Measurements from ENCODE around the gene TMEM141. TPM values are rescaled to one million over a fixed set of nuclear protein-coding genes. Genes with fewer than 3 reads are reported as not detected.

TMEM141 gene
- total and polyA plus RNA-seq, 2 of the 8 experiments (the other 6 are each of a cell fraction or from before 2014, with no cell fraction given): 51.1 to 137 TPM

DNA sequence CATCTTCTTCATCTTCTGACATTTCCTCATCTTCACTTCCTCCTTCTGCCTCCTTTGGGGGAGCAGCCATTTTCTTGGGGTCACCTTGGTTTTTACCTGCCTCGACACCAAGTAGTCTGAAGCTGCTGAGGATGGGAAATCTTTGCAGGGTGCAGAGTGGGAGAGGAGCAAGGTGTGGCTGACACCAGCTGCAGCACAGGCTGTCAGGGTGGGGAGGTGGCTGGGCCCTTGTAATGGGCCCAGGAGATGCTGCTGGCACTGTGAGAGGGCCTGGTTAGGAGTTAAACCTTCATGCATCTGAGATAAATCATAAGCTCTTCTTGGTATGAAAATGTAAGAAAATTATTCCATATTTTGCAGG, 24.3 kb downstream of the TMEM141 start (continued):
- TF ChIP-seq, protein P1, sequence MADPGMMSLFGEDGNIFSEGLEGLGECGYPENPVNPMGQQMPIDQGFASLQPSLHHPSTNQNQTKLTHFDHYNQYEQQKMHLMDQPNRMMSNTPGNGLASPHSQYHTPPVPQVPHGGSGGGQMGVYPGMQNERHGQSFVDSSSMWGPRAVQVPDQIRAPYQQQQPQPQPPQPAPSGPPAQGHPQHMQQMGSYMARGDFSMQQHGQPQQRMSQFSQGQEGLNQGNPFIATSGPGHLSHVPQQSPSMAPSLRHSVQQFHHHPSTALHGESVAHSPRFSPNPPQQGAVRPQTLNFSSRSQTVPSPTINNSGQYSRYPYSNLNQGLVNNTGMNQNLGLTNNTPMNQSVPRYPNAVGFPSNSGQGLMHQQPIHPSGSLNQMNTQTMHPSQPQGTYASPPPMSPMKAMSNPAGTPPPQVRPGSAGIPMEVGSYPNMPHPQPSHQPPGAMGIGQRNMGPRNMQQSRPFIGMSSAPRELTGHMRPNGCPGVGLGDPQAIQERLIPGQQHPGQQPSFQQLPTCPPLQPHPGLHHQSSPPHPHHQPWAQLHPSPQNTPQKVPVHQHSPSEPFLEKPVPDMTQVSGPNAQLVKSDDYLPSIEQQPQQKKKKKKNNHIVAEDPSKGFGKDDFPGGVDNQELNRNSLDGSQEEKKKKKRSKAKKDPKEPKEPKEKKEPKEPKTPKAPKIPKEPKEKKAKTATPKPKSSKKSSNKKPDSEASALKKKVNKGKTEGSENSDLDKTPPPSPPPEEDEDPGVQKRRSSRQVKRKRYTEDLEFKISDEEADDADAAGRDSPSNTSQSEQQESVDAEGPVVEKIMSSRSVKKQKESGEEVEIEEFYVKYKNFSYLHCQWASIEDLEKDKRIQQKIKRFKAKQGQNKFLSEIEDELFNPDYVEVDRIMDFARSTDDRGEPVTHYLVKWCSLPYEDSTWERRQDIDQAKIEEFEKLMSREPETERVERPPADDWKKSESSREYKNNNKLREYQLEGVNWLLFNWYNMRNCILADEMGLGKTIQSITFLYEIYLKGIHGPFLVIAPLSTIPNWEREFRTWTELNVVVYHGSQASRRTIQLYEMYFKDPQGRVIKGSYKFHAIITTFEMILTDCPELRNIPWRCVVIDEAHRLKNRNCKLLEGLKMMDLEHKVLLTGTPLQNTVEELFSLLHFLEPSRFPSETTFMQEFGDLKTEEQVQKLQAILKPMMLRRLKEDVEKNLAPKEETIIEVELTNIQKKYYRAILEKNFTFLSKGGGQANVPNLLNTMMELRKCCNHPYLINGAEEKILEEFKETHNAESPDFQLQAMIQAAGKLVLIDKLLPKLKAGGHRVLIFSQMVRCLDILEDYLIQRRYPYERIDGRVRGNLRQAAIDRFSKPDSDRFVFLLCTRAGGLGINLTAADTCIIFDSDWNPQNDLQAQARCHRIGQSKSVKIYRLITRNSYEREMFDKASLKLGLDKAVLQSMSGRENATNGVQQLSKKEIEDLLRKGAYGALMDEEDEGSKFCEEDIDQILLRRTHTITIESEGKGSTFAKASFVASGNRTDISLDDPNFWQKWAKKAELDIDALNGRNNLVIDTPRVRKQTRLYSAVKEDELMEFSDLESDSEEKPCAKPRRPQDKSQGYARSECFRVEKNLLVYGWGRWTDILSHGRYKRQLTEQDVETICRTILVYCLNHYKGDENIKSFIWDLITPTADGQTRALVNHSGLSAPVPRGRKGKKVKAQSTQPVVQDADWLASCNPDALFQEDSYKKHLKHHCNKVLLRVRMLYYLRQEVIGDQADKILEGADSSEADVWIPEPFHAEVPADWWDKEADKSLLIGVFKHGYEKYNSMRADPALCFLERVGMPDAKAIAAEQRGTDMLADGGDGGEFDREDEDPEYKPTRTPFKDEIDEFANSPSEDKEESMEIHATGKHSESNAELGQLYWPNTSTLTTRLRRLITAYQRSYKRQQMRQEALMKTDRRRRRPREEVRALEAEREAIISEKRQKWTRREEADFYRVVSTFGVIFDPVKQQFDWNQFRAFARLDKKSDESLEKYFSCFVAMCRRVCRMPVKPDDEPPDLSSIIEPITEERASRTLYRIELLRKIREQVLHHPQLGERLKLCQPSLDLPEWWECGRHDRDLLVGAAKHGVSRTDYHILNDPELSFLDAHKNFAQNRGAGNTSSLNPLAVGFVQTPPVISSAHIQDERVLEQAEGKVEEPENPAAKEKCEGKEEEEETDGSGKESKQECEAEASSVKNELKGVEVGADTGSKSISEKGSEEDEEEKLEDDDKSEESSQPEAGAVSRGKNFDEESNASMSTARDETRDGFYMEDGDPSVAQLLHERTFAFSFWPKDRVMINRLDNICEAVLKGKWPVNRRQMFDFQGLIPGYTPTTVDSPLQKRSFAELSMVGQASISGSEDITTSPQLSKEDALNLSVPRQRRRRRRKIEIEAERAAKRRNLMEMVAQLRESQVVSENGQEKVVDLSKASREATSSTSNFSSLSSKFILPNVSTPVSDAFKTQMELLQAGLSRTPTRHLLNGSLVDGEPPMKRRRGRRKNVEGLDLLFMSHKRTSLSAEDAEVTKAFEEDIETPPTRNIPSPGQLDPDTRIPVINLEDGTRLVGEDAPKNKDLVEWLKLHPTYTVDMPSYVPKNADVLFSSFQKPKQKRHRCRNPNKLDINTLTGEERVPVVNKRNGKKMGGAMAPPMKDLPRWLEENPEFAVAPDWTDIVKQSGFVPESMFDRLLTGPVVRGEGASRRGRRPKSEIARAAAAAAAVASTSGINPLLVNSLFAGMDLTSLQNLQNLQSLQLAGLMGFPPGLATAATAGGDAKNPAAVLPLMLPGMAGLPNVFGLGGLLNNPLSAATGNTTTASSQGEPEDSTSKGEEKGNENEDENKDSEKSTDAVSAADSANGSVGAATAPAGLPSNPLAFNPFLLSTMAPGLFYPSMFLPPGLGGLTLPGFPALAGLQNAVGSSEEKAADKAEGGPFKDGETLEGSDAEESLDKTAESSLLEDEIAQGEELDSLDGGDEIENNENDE (IDR thresholded peaks at IDR 0.05; ENCODE audit: insufficient replicate concordance, low read length): no peak
- no peak for TF ChIP-seq FOSL1 (IDR thresholded peaks at IDR 0.05; ENCODE audit: insufficient read depth, low read depth, low read length)
- TF ChIP-seq SUZ12 (IDR thresholded peaks at IDR 0.05; ENCODE audit: low read length): no peak
- no peak for TF ChIP-seq MAFK (IDR thresholded peaks at IDR 0.05; ENCODE audit: low read depth, low read length)
- TF ChIP-seq PHF8 (conservative IDR thresholded peaks at IDR 0.05; ENCODE audit: low read depth, low read length): no peak
- no peak for TF ChIP-seq GTF2F1 (IDR thresholded peaks at IDR 0.05; ENCODE audit: borderline replicate concordance, low read depth, low read length)
- TF ChIP-seq SIN3A (conservative IDR thresholded peaks at IDR 0.05 in 1 of 2, IDR thresholded peaks at IDR 0.05 in 1 of 2; ENCODE audit: low read depth in 1 of 2, low read length in 2 of 2): no peak
- TF ChIP-seq SIRT6 (IDR thresholded peaks at IDR 0.05; ENCODE audit: low read length): no peak
- no peak for TF ChIP-seq RNF2 (IDR thresholded peaks at IDR 0.05; ENCODE audit: borderline replicate concordance, low read depth, low read length, missing control alignments, poor library complexity, severe bottlenecking)
- TF ChIP-seq BCL11A (IDR thresholded peaks at IDR 0.05; ENCODE audit: low read depth in 2 of 2, low read length in 2 of 2): no peak
- TF ChIP-seq JUN (IDR thresholded peaks at IDR 0.05; ENCODE audit: low read depth, low read length): no peak

Measured in H1 (cell line).